Endothelial cell of umbilical vein (primary cell): ENCODE data around the gene CBX5. TPM values are rescaled to one million over a fixed set of nuclear protein-coding genes. Genes with fewer than 3 reads are reported as not detected.

ENCODE experiments used
- BruUV-seq: library from RNA; stranded (reverse); fragments of 400-500 nt; replicated peaks from 2 replicates; lab custom pipeline; 2021; lab: Mats Ljungman, UMichigan
- CTCF ChIA-PET: fragments of 300-600, 350-600 bp; sonication (Branson Sonifier 250); formaldehyde crosslinking; loops from one replicate; lab custom pipeline; 2021; ENCODE audit warnings: antibody characterized with exemption, inconsistent platforms; lab: Charles Lee
- POLR2A ChIA-PET: fragments of 300-600, 350-600 bp; sonication (Branson Sonifier 250); formaldehyde crosslinking; loops from one replicate; lab custom pipeline; 2021; ENCODE audit warnings: antibody characterized with exemption, inconsistent platforms; lab: Charles Lee
- DNase-seq: peaks from one replicate; pipeline ENCODE4 v3.0.0-alpha.2; 2011; ENCODE audit warnings: low read depth, low spot score
- FAIRE-seq: peaks from 2 replicates; lab custom pipeline; 2011; peaks lifted over from hg19 to GRCh38; lab: Jason Lieb, UNC
- H2AFZ ChIP-seq: 2 replicates; pipeline ENCODE4 v1.6.0; 2012; ENCODE audit warnings: low read depth, low read length, control low read depth, inconsistent platforms
- H3K27ac ChIP-seq: 2 replicates; pipeline ENCODE4 v1.5.1; 2011; ENCODE audit warnings: low read depth, mild to moderate bottlenecking, control low read depth, low read length, moderate library complexity; ENCODE audit not compliant: insufficient read depth
- H3K27me3 ChIP-seq, 2 experiments: 2 replicates each; pipeline versions ENCODE4 v1.6.0 to v1.6.1; 2011; ENCODE audit warnings: low read length in 2 of 2, mixed read lengths in 1 of 2; ENCODE audit not compliant: control insufficient read depth in 2 of 2, insufficient read depth in 2 of 2
- H3K36me3 ChIP-seq, 2 experiments: 2 replicates in 1 of 2; 3 replicates in 1 of 2; pipeline ENCODE4 v1.5.1; 2011; ENCODE audit warnings: low read length in 2 of 2, mild to moderate bottlenecking in 1 of 2, moderate library complexity in 1 of 2; ENCODE audit not compliant: control insufficient read depth in 2 of 2, insufficient read depth in 2 of 2; ENCODE audit errors: extremely low read depth in 1 of 2
- H3K4me1 ChIP-seq: 3 replicates; pipeline ENCODE4 v1.5.1; 2011; ENCODE audit warnings: mild to moderate bottlenecking, low read length; ENCODE audit not compliant: control insufficient read depth, insufficient read depth; ENCODE audit errors: extremely low read depth
- H3K4me2 ChIP-seq: 2 replicates; pipeline ENCODE4 v1.6.1; 2011; ENCODE audit warnings: low read length, control low read depth, mixed read lengths; ENCODE audit not compliant: insufficient read depth
- H3K4me3 ChIP-seq, 3 experiments: fragments of 200-600 bp in 1 of 3; sonication (generic), shearing (Covaris generic) in 1 of 3; replicated peaks in 1 of 3; 2 replicates each; pipeline ENCODE4 v1.5.1; 2011 to 2016; ENCODE audit warnings: control low read depth in 3 of 3, low read length in 3 of 3, mild to moderate bottlenecking in 2 of 3, inconsistent platforms in 1 of 3, low read depth in 1 of 3, moderate library complexity in 1 of 3; ENCODE audit not compliant: insufficient read depth in 1 of 3
- H3K79me2 ChIP-seq: 2 replicates; pipeline ENCODE4 v1.6.0; 2012; ENCODE audit warnings: low read length, inconsistent platforms; ENCODE audit not compliant: control insufficient read depth, insufficient read depth
- H3K9ac ChIP-seq: replicated peaks from 2 replicates; pipeline ENCODE3; 2011; ENCODE audit warnings: low read length, control low read depth; ENCODE audit not compliant: insufficient read depth; ENCODE audit errors: extremely low read depth
- H3K9me1 ChIP-seq: replicated peaks from 3 replicates; pipeline ENCODE4 v1.6.0; 2011; ENCODE audit warnings: mild to moderate bottlenecking, low read length; ENCODE audit not compliant: control insufficient read depth, insufficient read depth; ENCODE audit errors: extremely low read depth
- H3K9me3 ChIP-seq: replicated peaks from 2 replicates; pipeline ENCODE4 v1.5.1; 2012; ENCODE audit warnings: low read length, inconsistent platforms; ENCODE audit not compliant: control insufficient read depth, insufficient read depth
- H4K20me1 ChIP-seq: replicated peaks from 2 replicates; pipeline ENCODE3; 2011; ENCODE audit warnings: mild to moderate bottlenecking, low read length; ENCODE audit not compliant: control insufficient read depth, insufficient read depth; ENCODE audit errors: extremely low read depth
- CTCF ChIP-seq, 2 donors: IDR thresholded peaks; 1 replicate in 1 of 2; 2 replicates in 1 of 2; pipeline ENCODE4 v1.5.1; 2011; ENCODE audit warnings: low read length in 2 of 2, mild to moderate bottlenecking in 2 of 2, moderate library complexity in 2 of 2, control low read depth in 1 of 2, inconsistent platforms in 1 of 2, low read depth in 1 of 2; ENCODE audit not compliant: insufficient read depth in 1 of 2; ENCODE audit errors: extremely low read depth in 1 of 2
- EZH2 ChIP-seq: IDR thresholded peaks from 2 replicates; pipeline ENCODE4 v1.6.1; 2012; ENCODE audit warnings: borderline replicate concordance, low read depth, mild to moderate bottlenecking, moderate library complexity, low read length, inconsistent platforms; ENCODE audit not compliant: severe bottlenecking
- FOS ChIP-seq: IDR thresholded peaks from 2 replicates; pipeline ENCODE4 v1.6.1; 2011; ENCODE audit warnings: mild to moderate bottlenecking, low read length, moderate library complexity, borderline replicate concordance; ENCODE audit not compliant: insufficient read depth
- GATA2 ChIP-seq: IDR thresholded peaks from 2 replicates; pipeline ENCODE4 v1.7.0; 2011; ENCODE audit warnings: low read depth, mild to moderate bottlenecking, moderate library complexity, mixed read lengths, low read length; ENCODE audit not compliant: insufficient read length, insufficient read depth
- JUN ChIP-seq: IDR thresholded peaks from 2 replicates; pipeline ENCODE4 v1.6.1; 2011; ENCODE audit warnings: borderline replicate concordance, low read depth; ENCODE audit not compliant: insufficient read length, insufficient read depth
- MYC ChIP-seq: IDR thresholded peaks from one replicate; pipeline ENCODE4 v1.6.1; 2011; ENCODE audit warnings: mild to moderate bottlenecking, low read depth, low read length
- POLR2A ChIP-seq: IDR thresholded peaks from 2 replicates; pipeline ENCODE4 v1.6.1; 2012; ENCODE audit warnings: low read depth, mild to moderate bottlenecking, control low read depth, low read length
- POLR2AphosphoS5 ChIP-seq: IDR thresholded peaks from 2 replicates; pipeline ENCODE4 v1.6.1; 2012; ENCODE audit warnings: low read depth, mild to moderate bottlenecking, control low read depth, low read length, moderate library complexity; ENCODE audit not compliant: insufficient read depth
- dilution Hi-C: fragments of 300-500 bp; cut with MboI; formaldehyde crosslinking; loops from one replicate; pipeline ENCODE4 v1.15.0; 2019; ENCODE audit warnings: low sequenced_read_pairs; ENCODE audit not compliant: extremely low pct_ligation_motif_present
- intact Hi-C: fragments of 100-400 bp; cut with micrococcal nuclease; formaldehyde crosslinking; loops from one replicate; pipeline ENCODE4 v1.10.0; 2022
- polyA plus RNA-seq, 4 experiments: library from polyadenylated mRNA; depleted of rRNA in 3 of 4; stranded (reverse) in 3 of 4; unstranded in 1 of 4; fragments of >200 nt; gene quantifications; 2 replicates each; pipeline versions ENCODE4 v1.2.1 to v1.2.3, GENCODE V29; 2011 to 2012; ENCODE audit warnings: missing spikeins in 1 of 4
- total RNA-seq: library from RNA; stranded (reverse); gene quantifications from 2 replicates; pipeline ENCODE4 v1.2.3, GENCODE V29; 2021
- TF ChIP-seq, protein P1 (sequence below): IDR thresholded peaks from 2 replicates; pipeline ENCODE4 v1.6.1; 2011; ENCODE audit not compliant: insufficient read depth, insufficient read length

Gene CBX5
- total and polyA plus RNA-seq, 2 donors (not counting 3 experiments of a cell fraction or from before 2014, with no cell fraction given), result 22.8 to 111 TPM

GRCh38 chr12:54208591-54208990, 71.3 kb downstream of the CBX5 start:
- no peak for FAIRE-seq
- no peaks in the 10 kb centered on the region for H4K20me1 ChIP-seq
- no TSS peak for BruUV-seq
- H3K27me3 ChIP-seq, result peaks cover 14 to 35% of the 10 kb centered on the region in 2 experiments
- no peak overlapping the region for H2AFZ ChIP-seq
- no peak overlapping the region for H3K4me2 ChIP-seq
- ChIA-PET CTCF (interaction anchor here (1.3 to 7.9 kb wide), 12 partner anchors 7 to 256 kb away, joined by 3 to 235 read pairs (median 8); partner anchors contain the start of genes HOXC10, HOXC4, HOXC5 and HOXC6), POLR2A (no interaction called here)
- no peak overlapping the region for H3K4me3 ChIP-seq
- intact Hi-C loops (loop anchor here (10.0 kb wide), 1 partner anchor 454 kb away; the partner anchor contains the start of gene CISTR), dilution Hi-C loops (no loop called here)
- no peak for DNase-seq
- no peak overlapping the region for H3K27ac ChIP-seq
- no peaks in the 10 kb centered on the region for H3K79me2 ChIP-seq
- no peak overlapping the region for H3K9ac ChIP-seq
- no peaks in the 10 kb centered on the region for H3K36me3 ChIP-seq
- no peak for TF ChIP-seq JUN
- TF ChIP-seq, protein P1, sequence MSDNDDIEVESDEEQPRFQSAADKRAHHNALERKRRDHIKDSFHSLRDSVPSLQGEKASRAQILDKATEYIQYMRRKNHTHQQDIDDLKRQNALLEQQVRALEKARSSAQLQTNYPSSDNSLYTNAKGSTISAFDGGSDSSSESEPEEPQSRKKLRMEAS, result no peak
- no peak for TF ChIP-seq GATA2
- TF ChIP-seq FOS, result no peak
- TF ChIP-seq MYC, result no peak
- no peak for TF ChIP-seq CTCF (IDR thresholded peaks at IDR 0.05; ENCODE audit: extremely low read depth in 1 of 2, insufficient read depth in 1 of 2, low read depth in 1 of 2, low read length in 2 of 2)
- no peak for TF ChIP-seq POLR2AphosphoS5
- TF ChIP-seq POLR2A, result no peak
- no peak for TF ChIP-seq EZH2
- no peaks in the 10 kb centered on the region for H3K4me1 ChIP-seq
- no peaks in the 10 kb centered on the region for H3K9me1 ChIP-seq
- H3K9me3 ChIP-seq, result no peaks in the 10 kb centered on the region
